GM12878 (cell line): Measurements from ENCODE around the gene MYO1D. TPM values are rescaled to one million over a fixed set of nuclear protein-coding genes. Genes with fewer than 3 reads are reported as not detected.

Experiments used
- BACH1 ChIP-seq: fragments of 450-650 bp; IDR thresholded peaks from 2 replicates; pipeline ENCODE4 v1.6.1; 2017; ENCODE audit warnings: mild to moderate bottlenecking, borderline replicate concordance
- BHLHE40 ChIP-seq, 2 experiments: fragments of 450-650 bp in 1 of 2; IDR thresholded peaks; 2 replicates each; pipeline ENCODE4 v1.6.1; 2011 to 2017; ENCODE audit warnings: low read depth in 2 of 2, borderline replicate concordance in 1 of 2, improper control_type of control experiment in 1 of 2, low read length in 1 of 2, mild to moderate bottlenecking in 1 of 2
- BMI1 ChIP-seq: fragments of 450-650 bp; IDR thresholded peaks from 2 replicates; pipeline ENCODE4 v1.6.1; 2016; ENCODE audit warnings: mild to moderate bottlenecking, moderate library complexity, borderline replicate concordance
- CBX3 ChIP-seq: fragments of 200-600 bp; sonication (generic); IDR thresholded peaks from 2 replicates; pipeline ENCODE4 v1.6.1; 2016; ENCODE audit warnings: low read depth, borderline replicate concordance
- JUNB ChIP-seq: IDR thresholded peaks from 2 replicates; pipeline ENCODE4 v1.6.1; 2016; ENCODE audit warnings: antibody characterized with exemption, mild to moderate bottlenecking
- RAD51 ChIP-seq: fragments of 450-650 bp; IDR thresholded peaks from 2 replicates; pipeline ENCODE4 v1.6.1; 2016; ENCODE audit warnings: moderate library complexity, mild to moderate bottlenecking, inconsistent platforms
- TARDBP ChIP-seq: IDR thresholded peaks from 2 replicates; pipeline ENCODE4 v1.6.1; 2016; ENCODE audit warnings: borderline replicate concordance
- ZNF24 ChIP-seq: fragments of 450-650 bp; IDR thresholded peaks from 2 replicates; pipeline ENCODE4 v1.6.1; 2017; ENCODE audit warnings: antibody characterized with exemption, mild to moderate bottlenecking
- polyA plus RNA-seq, 11 experiments: library from polyadenylated mRNA; depleted of rRNA in 4 of 11; unstranded in 6 of 11; stranded (reverse) in 5 of 11; fragments of >200 nt; fragmentation: Nextera tagmentation in 4 of 11; fragmentation: Illumina TruSeq in 1 of 11; extraction: Ambion mirVana in 4 of 11; extraction: Trizol in 1 of 11; gene quantifications; 1 replicate in 1 of 11; 2 replicates in 10 of 11; pipeline versions ENCODE4 v1.2.1 to v1.2.3, GENCODE V29; 2011 to 2016; ENCODE audit warnings: inconsistent platforms in 2 of 11, missing spikeins in 2 of 11, low read depth in 1 of 11
- total RNA-seq, 4 experiments: library from RNA; depleted of rRNA in 3 of 4; stranded (reverse); fragments of >200 nt in 3 of 4; fragmentation: Illumina TruSeq in 1 of 4; extraction: Trizol in 1 of 4; gene quantifications; 2 replicates each; pipeline versions ENCODE4 v1.2.1 to v1.2.3, GENCODE V29; 2013 to 2021
- TF ChIP-seq, protein P1 (sequence below): IDR thresholded peaks from 2 replicates; pipeline ENCODE4 v1.6.1; 2012; ENCODE audit warnings: improper control_type of control experiment, low read depth, low read length; ENCODE audit not compliant: insufficient replicate concordance
- TF ChIP-seq, protein P2 (sequence below): fragments of 450-650 bp; IDR thresholded peaks from 2 replicates; pipeline ENCODE4 v1.6.1; 2018; ENCODE audit warnings: borderline replicate concordance, mild to moderate bottlenecking; ENCODE audit not compliant: partially characterized antibody

MYO1D gene
- total and polyA plus RNA-seq, 10 of the 15 experiments (the other 5 are each of a cell fraction or from before 2014, with no cell fraction given), result 1.8 to 37.7 (median 25.4) TPM

DNA sequence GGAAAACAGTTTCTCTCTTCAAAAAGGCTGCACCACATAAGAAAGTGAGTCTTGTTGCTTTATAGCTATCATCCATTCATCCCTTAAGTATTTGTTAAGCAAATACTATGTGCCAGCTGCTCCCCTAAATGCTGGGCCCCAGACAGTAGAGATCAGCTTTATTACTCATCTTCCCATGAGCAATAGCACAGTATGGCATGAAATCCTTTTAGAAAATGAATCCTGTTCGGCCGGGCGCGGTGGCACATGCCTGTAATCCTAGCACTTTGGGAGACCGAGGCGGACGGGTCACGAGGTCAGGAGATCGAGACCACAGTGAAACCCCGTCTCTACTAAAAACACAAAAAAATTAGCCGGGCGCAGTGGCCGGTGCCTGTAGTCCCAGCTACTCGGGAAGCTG lies 99.5 kb downstream of the MYO1D start (continued):
- TF ChIP-seq, protein P1, sequence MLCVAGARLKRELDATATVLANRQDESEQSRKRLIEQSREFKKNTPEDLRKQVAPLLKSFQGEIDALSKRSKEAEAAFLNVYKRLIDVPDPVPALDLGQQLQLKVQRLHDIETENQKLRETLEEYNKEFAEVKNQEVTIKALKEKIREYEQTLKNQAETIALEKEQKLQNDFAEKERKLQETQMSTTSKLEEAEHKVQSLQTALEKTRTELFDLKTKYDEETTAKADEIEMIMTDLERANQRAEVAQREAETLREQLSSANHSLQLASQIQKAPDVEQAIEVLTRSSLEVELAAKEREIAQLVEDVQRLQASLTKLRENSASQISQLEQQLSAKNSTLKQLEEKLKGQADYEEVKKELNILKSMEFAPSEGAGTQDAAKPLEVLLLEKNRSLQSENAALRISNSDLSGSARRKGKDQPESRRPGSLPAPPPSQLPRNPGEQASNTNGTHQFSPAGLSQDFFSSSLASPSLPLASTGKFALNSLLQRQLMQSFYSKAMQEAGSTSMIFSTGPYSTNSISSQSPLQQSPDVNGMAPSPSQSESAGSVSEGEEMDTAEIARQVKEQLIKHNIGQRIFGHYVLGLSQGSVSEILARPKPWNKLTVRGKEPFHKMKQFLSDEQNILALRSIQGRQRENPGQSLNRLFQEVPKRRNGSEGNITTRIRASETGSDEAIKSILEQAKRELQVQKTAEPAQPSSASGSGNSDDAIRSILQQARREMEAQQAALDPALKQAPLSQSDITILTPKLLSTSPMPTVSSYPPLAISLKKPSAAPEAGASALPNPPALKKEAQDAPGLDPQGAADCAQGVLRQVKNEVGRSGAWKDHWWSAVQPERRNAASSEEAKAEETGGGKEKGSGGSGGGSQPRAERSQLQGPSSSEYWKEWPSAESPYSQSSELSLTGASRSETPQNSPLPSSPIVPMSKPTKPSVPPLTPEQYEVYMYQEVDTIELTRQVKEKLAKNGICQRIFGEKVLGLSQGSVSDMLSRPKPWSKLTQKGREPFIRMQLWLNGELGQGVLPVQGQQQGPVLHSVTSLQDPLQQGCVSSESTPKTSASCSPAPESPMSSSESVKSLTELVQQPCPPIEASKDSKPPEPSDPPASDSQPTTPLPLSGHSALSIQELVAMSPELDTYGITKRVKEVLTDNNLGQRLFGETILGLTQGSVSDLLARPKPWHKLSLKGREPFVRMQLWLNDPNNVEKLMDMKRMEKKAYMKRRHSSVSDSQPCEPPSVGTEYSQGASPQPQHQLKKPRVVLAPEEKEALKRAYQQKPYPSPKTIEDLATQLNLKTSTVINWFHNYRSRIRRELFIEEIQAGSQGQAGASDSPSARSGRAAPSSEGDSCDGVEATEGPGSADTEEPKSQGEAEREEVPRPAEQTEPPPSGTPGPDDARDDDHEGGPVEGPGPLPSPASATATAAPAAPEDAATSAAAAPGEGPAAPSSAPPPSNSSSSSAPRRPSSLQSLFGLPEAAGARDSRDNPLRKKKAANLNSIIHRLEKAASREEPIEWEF, result no peak
- TF ChIP-seq, protein P2, sequence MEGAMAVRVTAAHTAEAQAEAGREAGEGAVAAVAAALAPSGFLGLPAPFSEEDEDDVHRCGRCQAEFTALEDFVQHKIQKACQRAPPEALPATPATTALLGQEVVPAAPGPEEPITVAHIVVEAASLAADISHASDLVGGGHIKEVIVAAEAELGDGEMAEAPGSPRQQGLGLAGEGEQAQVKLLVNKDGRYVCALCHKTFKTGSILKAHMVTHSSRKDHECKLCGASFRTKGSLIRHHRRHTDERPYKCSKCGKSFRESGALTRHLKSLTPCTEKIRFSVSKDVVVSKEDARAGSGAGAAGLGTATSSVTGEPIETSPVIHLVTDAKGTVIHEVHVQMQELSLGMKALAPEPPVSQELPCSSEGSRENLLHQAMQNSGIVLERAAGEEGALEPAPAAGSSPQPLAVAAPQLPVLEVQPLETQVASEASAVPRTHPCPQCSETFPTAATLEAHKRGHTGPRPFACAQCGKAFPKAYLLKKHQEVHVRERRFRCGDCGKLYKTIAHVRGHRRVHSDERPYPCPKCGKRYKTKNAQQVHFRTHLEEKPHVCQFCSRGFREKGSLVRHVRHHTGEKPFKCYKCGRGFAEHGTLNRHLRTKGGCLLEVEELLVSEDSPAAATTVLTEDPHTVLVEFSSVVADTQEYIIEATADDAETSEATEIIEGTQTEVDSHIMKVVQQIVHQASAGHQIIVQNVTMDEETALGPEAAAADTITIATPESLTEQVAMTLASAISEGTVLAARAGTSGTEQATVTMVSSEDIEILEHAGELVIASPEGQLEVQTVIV, result no peak
- TF ChIP-seq ZNF24 (no peak), BHLHE40 (IDR thresholded peaks at IDR 0.05; ENCODE audit: borderline replicate concordance in 1 of 2, low read depth in 2 of 2, low read length in 1 of 2) (no peak), TARDBP (no peak), CBX3 (no peak), RAD51 (no peak), JUNB (no peak), BMI1 (no peak), BACH1 (no peak)
